Hematopoietic multipotent progenitor cell treated with erythropoietin and hydrocortisone succinate and interleukin-3 and kit ligand, for 15 days (in vitro differentiated cells): ENCODE results near the gene DYRK1B.

Experiments
- DNase-seq: peaks from one replicate; pipeline ENCODE4 v3.0.0-alpha.2; 2015; ENCODE audit warnings: low spot score

DYRK1B gene

GRCh38 chr19:39852882-39853281 is 18.9 kb upstream of the DYRK1B start:
- no peak for DNase-seq

DNA sequence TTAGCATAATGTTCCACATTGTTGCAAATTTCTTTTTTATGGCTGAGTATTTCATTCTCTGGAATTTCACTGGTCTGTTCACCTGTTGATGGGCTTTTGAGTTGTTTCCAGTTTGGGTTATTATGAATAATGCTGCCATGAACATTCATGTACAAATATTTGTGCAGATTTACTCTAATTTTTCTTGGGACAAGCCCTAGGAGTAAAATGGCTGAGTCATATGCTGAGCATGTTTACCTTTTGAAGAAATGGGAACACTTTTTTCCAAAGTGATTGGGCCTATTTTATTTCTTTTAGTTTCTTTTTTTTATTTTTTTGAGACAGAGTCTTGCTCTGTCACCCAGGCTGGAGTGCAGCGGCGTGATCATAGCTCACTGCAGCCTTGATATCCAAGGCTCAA is 16.9 kb upstream of the DYRK1B start:
- no peak for DNase-seq

DNA sequence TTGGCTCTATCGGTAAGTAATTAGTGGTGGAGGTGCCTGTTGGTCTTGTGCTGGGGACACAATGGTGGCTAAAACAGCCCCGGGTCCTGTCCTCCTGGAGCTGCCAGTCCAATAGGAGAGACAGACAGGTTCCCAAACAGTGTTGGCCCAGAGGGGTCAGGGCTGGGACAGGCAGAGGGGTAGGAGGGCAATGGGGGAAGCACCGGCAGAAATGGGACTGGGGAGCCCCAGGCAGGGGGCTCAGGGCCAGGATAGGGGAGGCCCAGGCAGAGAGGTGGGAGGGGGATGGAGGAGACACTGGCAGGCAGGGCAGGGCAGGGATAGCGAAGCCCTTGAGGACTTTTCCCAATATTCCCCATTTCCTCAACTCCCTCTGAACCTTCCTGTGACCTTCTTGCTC is 14.4 kb upstream of the DYRK1B start:
- no peak for DNase-seq

GRCh38 chr19:39847525-39847924 is 13.6 kb upstream of the DYRK1B start:
- DNase-seq, result no peak

GRCh38 chr19:39846678-39847486 is 12.9 kb upstream of the DYRK1B start:
- peak; percentile 7 for DNase-seq

DNA sequence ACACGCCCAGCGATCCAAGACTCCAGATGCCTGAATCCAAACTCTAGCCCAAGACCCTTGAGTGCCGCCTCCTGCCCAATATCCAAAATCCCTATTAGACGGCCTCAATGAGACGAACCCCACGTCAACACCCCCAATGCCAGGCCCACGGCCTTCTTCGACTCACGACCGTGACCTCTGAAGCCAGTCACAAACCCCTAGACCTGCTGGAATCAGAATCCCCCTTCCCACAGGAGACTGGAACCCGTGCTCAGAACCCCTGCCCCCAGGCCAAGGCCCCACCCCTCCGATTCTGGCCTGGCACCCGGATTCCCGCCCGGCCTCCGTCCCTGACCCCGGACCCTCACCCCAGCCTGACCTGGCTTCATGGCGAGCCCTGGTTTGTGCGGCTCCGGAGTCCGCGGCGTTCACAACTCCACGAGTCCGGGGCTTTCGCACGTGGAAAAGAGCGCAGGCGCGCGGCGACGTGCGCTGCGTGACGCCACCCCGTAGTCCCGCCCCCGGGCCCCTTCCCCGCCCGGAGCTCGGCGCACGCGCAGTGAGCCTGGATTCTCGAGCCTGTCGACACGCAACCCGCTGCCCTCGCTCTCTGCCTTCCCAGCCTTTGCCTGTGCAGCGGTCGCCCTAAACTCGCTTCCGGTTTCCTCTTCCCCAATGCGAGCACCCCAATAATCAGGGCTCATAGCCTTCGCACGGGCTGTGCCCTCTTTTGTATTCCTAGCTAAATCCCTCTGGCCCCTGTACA is 12.1 kb upstream of the DYRK1B start, which contains the start of gene FBL:
TSS of gene FBL (minus strand) at position 447 of the 745 bp plus-strand sequence. CDS start at position 368, 79 bp downstream.
- DNase-seq, result peak; percentile 96

DNA sequence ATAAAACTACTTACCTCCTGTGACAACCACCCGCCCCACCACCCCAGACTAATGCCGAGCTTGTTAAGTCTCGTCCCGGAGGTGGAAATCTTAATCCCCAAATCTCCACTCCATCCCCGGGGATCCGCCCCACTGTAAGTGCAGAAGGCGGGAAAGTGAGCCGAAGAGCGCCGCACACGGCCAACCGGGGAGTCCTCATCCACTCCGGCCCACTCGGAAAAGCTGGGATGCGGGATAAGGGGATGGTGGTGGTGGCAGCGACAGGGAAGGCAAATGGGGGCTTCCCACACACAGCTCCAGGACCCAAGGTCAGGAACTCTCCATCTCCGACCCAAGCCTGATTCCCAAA is 11.6 kb upstream of the DYRK1B start:
- DNase-seq, result no peak

- DNase-seq, result no peak
These were observed 11.2 kb upstream of the DYRK1B start for GRCh38 chr19:39845172-39845571.

DNA sequence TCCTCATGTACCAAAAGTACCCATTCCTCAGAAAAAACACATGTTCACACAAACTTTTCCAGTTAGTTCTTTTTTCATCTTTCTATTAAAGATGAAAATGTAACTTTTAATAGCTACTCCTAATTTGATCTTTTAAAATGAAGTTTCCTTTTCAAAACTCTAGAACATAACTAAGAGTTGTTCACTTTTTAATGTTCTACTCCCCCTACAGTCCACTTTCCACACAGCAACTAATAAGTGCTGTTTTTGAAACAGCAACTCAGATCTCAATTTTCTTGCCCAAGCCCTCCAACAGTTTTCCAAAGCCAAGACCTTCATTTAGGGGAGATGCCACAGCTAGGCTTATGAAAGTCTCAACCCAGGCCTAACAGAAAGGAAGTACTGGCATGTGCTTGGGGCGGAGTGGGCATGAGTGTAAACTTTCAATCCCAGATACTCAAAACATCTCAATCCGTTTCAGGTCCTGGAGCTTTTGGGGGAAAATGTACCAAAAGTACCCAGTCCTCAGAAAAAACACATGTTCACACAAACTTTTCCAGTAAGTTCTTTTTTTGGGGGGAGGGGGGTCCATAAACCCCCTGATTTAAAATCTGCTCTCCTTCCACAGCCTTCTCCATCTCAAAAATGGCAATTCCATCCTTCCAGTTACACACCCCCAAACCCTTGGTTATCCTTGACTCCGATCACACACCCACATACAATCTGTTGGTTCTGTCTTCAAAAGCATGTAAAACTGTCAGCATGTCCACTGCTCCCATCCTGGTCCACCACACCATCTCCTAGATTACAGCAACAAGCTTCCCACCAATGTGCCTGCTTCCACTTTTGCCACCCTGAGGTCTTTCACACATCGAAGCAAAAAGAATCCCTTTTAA is 10.2 kb upstream of the DYRK1B start:
- DNase-seq, result peak; percentile 76

DNA sequence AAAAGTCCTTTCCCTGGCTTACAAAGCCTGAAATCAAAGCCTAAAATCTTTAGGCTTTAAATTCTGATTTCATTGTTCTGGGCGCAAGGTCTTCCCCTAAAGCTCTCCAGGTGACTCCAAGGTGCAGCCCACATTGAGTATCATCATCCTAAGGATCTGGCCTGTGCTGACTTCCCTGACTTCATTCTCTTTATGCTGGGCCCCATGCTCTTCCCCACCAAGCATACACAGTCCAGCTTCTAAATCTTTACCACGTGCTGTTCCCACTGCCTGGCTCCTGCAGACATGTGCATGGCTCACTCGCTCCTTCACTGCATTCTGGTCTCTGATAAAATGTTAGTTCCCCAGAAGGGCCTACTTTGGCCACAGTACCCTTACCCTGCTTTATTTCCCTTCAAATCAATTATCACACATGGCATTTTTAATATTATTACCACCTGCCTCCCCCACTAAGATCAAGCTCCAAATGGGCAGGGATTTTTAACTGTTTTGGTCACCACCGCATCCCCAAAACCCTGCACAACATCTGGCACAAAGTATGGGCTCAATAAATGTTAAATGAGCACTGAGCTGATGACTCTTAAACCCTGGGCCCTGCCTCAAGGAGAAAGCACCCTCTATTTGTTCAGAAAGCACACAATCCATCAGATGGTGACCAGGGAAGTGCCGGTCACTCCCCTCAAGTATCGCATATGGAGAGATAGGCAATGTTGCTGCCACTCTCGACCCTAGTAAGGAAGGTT is 8.9 kb upstream of the DYRK1B start:
- no peak for DNase-seq

DNA sequence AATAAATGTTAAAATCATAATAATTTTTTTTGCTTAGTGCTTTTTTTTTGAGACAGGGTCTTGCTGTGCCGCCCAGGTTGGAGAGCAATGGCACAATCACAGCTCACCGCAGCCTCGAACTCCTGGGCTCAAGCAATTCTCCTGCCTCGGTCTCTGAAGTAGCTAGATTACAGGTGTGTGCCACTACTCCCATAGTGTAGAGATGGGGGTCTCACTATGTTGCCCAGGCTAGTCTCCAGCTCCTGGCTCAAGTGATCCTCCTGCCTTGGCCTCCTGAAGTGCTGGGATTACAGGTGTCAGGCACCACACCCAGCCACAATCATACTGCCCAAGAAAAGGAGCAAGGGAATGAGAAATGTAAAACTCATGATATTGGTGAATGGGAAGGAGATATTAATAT is 7.1 kb upstream of the DYRK1B start:
- no peak for DNase-seq

DNA sequence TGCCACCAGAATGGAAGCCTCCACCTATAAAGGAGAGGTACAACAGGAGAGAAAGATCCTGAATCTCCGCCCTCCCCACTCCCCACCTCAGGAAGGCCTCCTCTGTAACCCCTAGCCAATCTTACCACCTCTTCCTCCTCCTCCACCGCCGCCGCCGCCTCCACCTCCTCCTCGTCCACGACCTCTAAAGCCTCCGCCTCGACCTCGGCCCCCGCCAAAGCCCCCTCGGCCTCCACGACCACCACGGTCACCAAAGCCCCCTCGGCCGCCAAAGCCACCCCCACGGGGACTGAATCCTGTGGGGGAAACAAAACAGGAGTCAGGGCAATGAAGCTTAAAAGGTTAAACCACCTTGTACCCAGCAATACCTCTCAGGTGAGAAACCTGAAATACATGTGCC is 6.5 kb upstream of the DYRK1B start:
- no peak for DNase-seq

DNA sequence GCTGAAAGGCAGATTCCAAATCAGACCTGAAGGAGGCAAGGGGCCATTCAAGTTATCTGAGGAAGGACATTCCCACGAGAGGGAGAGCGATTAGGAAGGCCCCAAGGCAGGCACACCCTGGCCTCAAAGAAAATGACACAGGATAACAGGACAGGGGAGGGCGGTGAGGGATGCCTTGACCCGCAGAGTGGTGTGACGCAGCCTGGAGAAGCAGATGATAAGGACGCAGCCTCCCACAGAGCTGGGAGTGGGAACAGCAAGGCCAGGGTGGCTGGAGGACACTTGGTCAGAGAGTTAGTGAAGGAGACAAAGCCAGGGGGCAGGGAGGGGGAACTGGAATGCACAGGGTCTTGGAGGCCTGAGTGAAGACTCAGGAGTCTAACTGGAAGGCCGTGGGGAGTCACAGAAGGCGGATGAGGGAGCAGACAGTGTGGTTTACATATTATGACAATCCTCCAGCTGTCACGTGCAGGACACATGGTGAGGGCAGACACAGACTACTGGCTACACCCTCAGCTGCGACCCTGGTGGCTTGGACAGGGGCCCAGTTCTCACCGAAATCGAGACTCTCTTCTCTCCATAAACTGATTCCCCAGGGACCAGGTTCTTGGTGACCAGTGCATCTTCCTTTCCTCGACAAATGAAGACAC is 5.8 kb upstream of the DYRK1B start:
- no peak for DNase-seq

GRCh38 chr19:39838569-39838968 is 4.6 kb upstream of the DYRK1B start:
- DNase-seq, result no peak

DNA sequence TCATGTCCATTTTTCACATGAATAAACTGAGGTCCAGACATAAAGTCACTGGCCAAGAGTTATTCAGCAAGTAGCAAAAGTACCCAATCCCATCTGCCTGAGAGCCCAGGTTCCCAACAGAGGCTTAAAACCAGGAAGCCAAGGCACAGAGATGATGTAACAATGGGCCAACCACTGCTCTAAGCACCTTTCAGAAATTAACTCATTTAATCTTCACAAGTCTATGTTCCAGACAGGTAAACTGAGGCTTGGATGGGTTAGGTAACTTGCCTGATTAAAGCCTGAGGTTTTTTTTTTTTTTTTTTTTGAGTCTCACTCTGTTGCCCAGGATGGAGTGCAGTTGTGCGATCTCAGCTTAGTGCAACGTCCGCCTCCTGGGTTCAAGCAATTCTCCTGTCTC is 4.0 kb upstream of the DYRK1B start:
- no peak for DNase-seq

GRCh38 chr19:39834287-39834841 is 402 bp upstream of the DYRK1B start:
- DNase-seq, result no peak

DNA sequence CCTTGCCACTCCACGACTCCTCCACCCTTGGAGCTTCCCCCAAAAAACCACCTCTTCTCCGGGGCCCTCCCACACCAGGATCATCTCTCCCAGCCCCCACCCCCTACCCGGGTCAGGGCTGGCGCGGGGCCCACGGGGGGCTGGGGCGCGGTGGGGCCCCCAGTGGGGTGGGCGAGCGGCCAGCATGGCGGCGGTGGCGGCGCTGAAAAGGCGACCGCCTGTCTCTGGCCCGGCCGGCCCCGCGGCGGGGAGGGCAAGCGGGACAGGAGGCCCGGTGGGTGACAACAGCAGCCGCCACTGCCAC is 850 bp downstream of the DYRK1B start:
- DNase-seq, result no peak

DNA sequence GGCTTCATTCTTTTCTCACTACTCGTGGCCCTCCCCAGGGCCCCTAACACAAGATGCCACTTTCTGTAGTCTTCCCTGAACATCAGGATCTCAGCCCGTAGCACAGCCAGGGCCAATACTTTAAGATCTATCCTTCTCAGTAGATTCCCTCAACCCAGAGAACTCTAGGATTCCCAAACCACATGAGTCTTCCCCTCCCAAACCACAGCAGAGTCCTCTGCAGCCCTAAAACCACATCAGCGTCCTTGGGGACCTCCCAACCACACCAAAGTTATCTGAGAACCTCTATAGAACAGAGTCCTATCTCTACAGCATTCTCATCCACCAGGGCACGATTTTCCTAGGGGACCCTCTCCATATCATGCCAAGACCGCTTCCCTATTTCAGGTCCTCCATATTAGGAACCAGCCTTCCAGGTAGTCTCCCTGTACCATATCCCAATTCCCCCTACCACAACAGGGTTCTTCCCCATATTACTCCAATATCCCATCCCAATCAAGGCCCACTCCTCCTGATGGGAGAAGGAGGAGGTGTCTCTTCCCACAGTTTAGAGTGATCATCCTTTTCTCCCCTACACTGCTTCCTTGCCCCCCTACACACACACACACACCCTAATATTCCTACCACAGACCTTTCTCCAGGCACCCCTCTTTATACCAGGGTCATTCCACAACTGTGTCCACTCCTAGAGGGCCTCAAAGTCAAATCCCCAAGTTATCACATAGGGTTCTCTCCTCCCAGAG is 1.4 kb downstream of the DYRK1B start:
- DNase-seq, result no peak

DNA sequence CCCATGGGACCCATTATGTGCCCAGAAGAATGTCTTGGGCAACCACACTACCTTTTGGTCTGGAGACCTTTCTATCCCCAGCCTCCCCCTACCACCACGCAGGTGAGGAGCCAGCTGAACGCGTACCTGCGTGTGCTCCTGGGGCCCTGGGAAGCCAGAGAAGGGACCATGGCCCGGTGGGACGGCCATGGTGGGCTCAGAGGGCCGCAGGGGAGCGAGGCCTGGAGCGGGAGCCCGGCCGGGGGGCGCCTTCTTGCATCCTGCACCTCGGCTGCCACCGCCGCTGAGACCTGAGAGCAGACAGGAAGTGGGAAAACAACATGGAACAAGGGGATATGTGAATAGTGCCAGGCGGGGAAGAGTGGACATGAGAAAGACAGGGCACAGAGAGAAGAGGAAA is 2.3 kb downstream of the DYRK1B start:
- no peak for DNase-seq

DNA sequence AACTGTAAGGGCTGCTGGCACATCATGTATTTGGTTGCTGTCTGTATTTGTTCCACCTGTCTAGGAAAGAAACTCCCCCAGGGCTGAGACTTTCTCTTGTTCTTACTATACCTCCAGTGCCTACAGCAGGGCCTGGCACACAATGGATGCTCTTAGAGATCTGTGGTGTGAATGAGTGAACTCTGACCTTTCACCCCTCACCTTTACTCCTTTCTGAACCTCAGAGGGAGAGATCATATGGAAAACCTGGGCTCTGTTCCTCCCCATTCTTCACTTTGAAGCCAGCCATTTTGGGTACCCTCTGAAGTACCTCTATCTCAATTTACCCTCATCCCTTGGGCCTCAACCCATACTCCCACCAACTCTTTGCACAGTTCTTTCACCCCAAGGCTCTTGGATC is 3.1 kb downstream of the DYRK1B start:
- no peak for DNase-seq

DNA sequence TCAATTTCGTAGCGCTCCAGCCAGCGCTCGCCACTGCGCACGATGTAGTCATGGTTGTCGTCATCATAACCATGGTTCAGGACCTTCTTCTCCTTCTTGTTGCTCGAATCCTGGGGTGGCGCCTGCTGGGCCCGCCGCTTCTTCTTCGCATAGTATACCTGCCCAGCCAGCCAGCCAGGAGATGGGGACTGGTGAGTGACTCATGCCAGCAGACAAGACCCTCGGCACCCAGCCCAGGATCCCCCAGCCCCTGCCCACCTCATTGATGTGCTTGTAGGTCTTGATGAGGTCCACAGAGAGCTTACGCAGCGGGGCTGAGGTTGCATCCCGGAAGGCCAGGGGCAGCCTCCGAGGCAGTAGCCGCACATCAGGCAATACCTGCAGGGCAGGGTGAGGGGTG is 3.6 kb downstream of the DYRK1B start:
- DNase-seq, result no peak
